Heart left ventricle (tissue), 13 donors: ENCODE results near the gene OGT.

Experiments used
- POLR2A ChIP-seq, 2 donors: fragments of 450-650 bp; IDR thresholded peaks; one replicate each; pipeline ENCODE4 v1.6.1; 2017; ENCODE audit warnings: antibody characterized with exemption in 2 of 2, mild to moderate bottlenecking in 2 of 2, moderate library complexity in 2 of 2
- TF ChIP-seq, protein P1 (sequence below), 12 donors: fragments of 200-600 bp; sonication (generic) in 4 of 12; IDR thresholded peaks; one replicate each; pipeline versions ENCODE4 v1.5.0 to v1.8.0; 2018 to 2022; ENCODE audit warnings: antibody characterized with exemption in 12 of 12, mild to moderate bottlenecking in 5 of 12
- donor health status: ischemic (EF 13 %, LVEDD 7.1; RV severe dilation, severe dysfunction).
- donor health status: DM: no; HTN: yes; CAD: no.
- donor health status: DM: no; HTN: no; CAD: no.
- donor health status: ischemic (EF 25% LVEDD 6.9; RV normal size, moderate dysfunction).
- donor health status: ischemic (EF 25% LVEDD 5.7; RV mildly dilated, moderate dysfunction).
- donor health status: ischemic (EF 35%, LVEDD 5.7; RV mildly dilated, moderate dysfunction).
- donor health status: nonischemic (EF 11% LVEDD 7.7; RV severe dilation, severe dysfunction).
- donor health status: DM: yes; HTN: yes; CAD: no.
- donor health status: PGD.
- donor health status: ischemic (EF 29% LVEDD 5.4; RV normal size, mild dysfunction).
- donor health status: nonischemic (EF 23%, LVEDD 6.1; RV moderate dilation, normal function).

GRCh38 chrX:71532078-71532752 is 689 bp upstream of the OGT start:
- TF ChIP-seq, protein P1, sequence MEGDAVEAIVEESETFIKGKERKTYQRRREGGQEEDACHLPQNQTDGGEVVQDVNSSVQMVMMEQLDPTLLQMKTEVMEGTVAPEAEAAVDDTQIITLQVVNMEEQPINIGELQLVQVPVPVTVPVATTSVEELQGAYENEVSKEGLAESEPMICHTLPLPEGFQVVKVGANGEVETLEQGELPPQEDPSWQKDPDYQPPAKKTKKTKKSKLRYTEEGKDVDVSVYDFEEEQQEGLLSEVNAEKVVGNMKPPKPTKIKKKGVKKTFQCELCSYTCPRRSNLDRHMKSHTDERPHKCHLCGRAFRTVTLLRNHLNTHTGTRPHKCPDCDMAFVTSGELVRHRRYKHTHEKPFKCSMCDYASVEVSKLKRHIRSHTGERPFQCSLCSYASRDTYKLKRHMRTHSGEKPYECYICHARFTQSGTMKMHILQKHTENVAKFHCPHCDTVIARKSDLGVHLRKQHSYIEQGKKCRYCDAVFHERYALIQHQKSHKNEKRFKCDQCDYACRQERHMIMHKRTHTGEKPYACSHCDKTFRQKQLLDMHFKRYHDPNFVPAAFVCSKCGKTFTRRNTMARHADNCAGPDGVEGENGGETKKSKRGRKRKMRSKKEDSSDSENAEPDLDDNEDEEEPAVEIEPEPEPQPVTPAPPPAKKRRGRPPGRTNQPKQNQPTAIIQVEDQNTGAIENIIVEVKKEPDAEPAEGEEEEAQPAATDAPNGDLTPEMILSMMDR (IDR thresholded peaks at IDR 0.05): no peak
- no peak for TF ChIP-seq POLR2A (IDR thresholded peaks at IDR 0.05)
